HepG2 (cell line): ENCODE data around the gene PCOLCE2. TPM values are rescaled to one million over a fixed set of nuclear protein-coding genes. Genes with fewer than 3 reads are reported as not detected.
A peak's percentile ranks its signal among the peaks of the same experiment; 100 is the strongest.

Experiments
- CENPX ChIP-seq: sonication (generic); formaldehyde crosslinking; IDR thresholded peaks from 2 replicates; pipeline ENCODE4 v1.9.0; 2021; ENCODE audit warnings: mild to moderate bottlenecking, missing genetic modification reagents, moderate library complexity
- GABPB1 ChIP-seq: IDR thresholded peaks from 2 replicates; pipeline ENCODE4 v1.6.1; 2016; ENCODE audit warnings: mild to moderate bottlenecking, missing genetic modification reagents, moderate library complexity, missing compliant biosample characterization
- JUN ChIP-seq: sonication (generic); formaldehyde crosslinking; IDR thresholded peaks from 2 replicates; pipeline ENCODE4 v1.4.0; 2020; ENCODE audit warnings: mild to moderate bottlenecking, missing genetic modification reagents
- MEF2D ChIP-seq: sonication (generic); formaldehyde crosslinking; IDR thresholded peaks from 2 replicates; pipeline ENCODE4 v1.5.1; 2020; ENCODE audit warnings: mild to moderate bottlenecking, missing genetic modification reagents
- MYNN ChIP-seq: sonication (generic); formaldehyde crosslinking; IDR thresholded peaks from 2 replicates; pipeline ENCODE4 v1.4.0; 2020; ENCODE audit warnings: mild to moderate bottlenecking, low read depth, missing genetic modification reagents
- ONECUT2 ChIP-seq: sonication (generic); formaldehyde crosslinking; IDR thresholded peaks from 2 replicates; pipeline ENCODE4 v1.4.0; 2020; ENCODE audit warnings: missing genetic modification reagents
- SATB2 ChIP-seq: sonication (generic); formaldehyde crosslinking; IDR thresholded peaks from 2 replicates; pipeline ENCODE4 v1.5.0; 2020; ENCODE audit warnings: missing genetic modification reagents
- SIX4 ChIP-seq: sonication (generic); formaldehyde crosslinking; IDR thresholded peaks from 2 replicates; pipeline ENCODE4 v1.4.0; 2020; ENCODE audit warnings: missing genetic modification reagents
- STAT5B ChIP-seq: sonication (generic); formaldehyde crosslinking; IDR thresholded peaks from 2 replicates; pipeline ENCODE4 v1.4.0; 2020; ENCODE audit warnings: missing genetic modification reagents
- ZBTB20 ChIP-seq: sonication (generic); formaldehyde crosslinking; IDR thresholded peaks from 2 replicates; pipeline ENCODE4 v1.8.1; 2023; ENCODE audit warnings: missing genetic modification reagents, low read depth, mild to moderate bottlenecking, borderline replicate concordance
- ZBTB3 ChIP-seq: sonication (generic); formaldehyde crosslinking; IDR thresholded peaks from 2 replicates; pipeline ENCODE4 v1.4.0; 2020; ENCODE audit warnings: low read depth, mild to moderate bottlenecking, moderate library complexity, missing genetic modification reagents, borderline replicate concordance
- ZBTB49 ChIP-seq: sonication (generic); formaldehyde crosslinking; IDR thresholded peaks from 2 replicates; pipeline ENCODE4 v1.4.0; 2020; ENCODE audit warnings: missing genetic modification reagents, borderline replicate concordance
- ZBTB8A ChIP-seq: sonication (generic); formaldehyde crosslinking; IDR thresholded peaks from 2 replicates; pipeline ENCODE4 v1.4.0; 2020; ENCODE audit warnings: mild to moderate bottlenecking, low read depth, missing genetic modification reagents, borderline replicate concordance
- ZNF180 ChIP-seq: sonication (generic); formaldehyde crosslinking; IDR thresholded peaks from 2 replicates; pipeline ENCODE4 v1.4.0; 2020; ENCODE audit warnings: low read depth, missing genetic modification reagents, borderline replicate concordance
- ZNF225 ChIP-seq: sonication (generic); formaldehyde crosslinking; IDR thresholded peaks from 2 replicates; pipeline ENCODE4 v1.4.0; 2020; ENCODE audit warnings: mild to moderate bottlenecking, missing genetic modification reagents
- ZNF274 ChIP-seq: sonication (generic); formaldehyde crosslinking; IDR thresholded peaks from 2 replicates; pipeline ENCODE4 v1.5.1; 2020; ENCODE audit warnings: mild to moderate bottlenecking, missing genetic modification reagents
- ZNF883 ChIP-seq: sonication (generic); formaldehyde crosslinking; IDR thresholded peaks from 2 replicates; pipeline ENCODE4 v1.5.1; 2020; ENCODE audit warnings: mild to moderate bottlenecking, missing genetic modification reagents; ENCODE audit errors: not compliant biosample characterization
- polyA plus RNA-seq, 8 experiments: library from polyadenylated mRNA; depleted of rRNA in 3 of 8; stranded (reverse) in 7 of 8; unstranded in 1 of 8; fragments of >200 nt; fragmentation: Illumina TruSeq in 4 of 8; extraction: Trizol in 4 of 8; gene quantifications; 2 replicates each; pipeline versions ENCODE4 v1.2.1 to v1.2.3, GENCODE V29; 2011 to 2016; ENCODE audit warnings: low read depth in 4 of 8, missing spikeins in 1 of 8, mixed read lengths in 1 of 8; ENCODE audit not compliant: insufficient read depth in 1 of 8
- total RNA-seq, 5 experiments: library from RNA; depleted of rRNA; stranded (reverse); fragments of >200 nt; fragmentation: Illumina TruSeq; extraction: Trizol; gene quantifications; 2 replicates each; pipeline ENCODE4 v1.2.3, GENCODE V29; 2016; ENCODE audit warnings: low read depth in 1 of 5
- TF ChIP-seq, protein P1 (sequence below): sonication (generic); formaldehyde crosslinking; IDR thresholded peaks from 2 replicates; pipeline ENCODE4 v1.4.0; 2020; ENCODE audit warnings: mild to moderate bottlenecking, missing genetic modification reagents
- TF ChIP-seq, protein P2 (sequence below): sonication (generic); formaldehyde crosslinking; IDR thresholded peaks from 2 replicates; pipeline ENCODE4 v1.4.0; 2020; ENCODE audit warnings: missing genetic modification reagents

The PCOLCE2 gene
- total and polyA plus RNA-seq, 2 of the 13 experiments (the other 11 are each of a cell fraction or from before 2014, with no cell fraction given): 0.71 to 2.0 TPM

- TF ChIP-seq, protein P1, sequence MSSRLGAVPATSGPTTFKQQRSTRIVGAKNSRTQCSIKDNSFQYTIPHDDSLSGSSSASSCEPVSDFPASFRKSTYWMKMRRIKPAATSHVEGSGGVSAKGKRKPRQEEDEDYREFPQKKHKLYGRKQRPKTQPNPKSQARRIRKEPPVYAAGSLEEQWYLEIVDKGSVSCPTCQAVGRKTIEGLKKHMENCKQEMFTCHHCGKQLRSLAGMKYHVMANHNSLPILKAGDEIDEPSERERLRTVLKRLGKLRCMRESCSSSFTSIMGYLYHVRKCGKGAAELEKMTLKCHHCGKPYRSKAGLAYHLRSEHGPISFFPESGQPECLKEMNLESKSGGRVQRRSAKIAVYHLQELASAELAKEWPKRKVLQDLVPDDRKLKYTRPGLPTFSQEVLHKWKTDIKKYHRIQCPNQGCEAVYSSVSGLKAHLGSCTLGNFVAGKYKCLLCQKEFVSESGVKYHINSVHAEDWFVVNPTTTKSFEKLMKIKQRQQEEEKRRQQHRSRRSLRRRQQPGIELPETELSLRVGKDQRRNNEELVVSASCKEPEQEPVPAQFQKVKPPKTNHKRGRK: no peak
- TF ChIP-seq GABPB1 (peak; percentile 53; the same call in 1 of the 2 replicates), ZBTB3 (CRISPR knock-in tag) (no peak), SATB2 (CRISPR knock-in tag) (peak; percentile 28; the same call in 1 of the 2 replicates), ZNF883 (CRISPR knock-in tag) (peak; percentile 24), ZBTB20 (no peak), JUN (0 out of 2 replicates have a peak, but pooled peaks have one; percentile 8), CENPX (CRISPR knock-in tag) (no peak), ZBTB49 (CRISPR knock-in tag) (no peak), SIX4 (CRISPR knock-in tag) (no peak), STAT5B (CRISPR knock-in tag) (no peak), ZNF274 (CRISPR knock-in tag) (no peak), MEF2D (CRISPR knock-in tag) (no peak), ZBTB8A (CRISPR knock-in tag) (no peak), ZNF180 (CRISPR knock-in tag) (no peak), MYNN (no peak), ONECUT2 (CRISPR knock-in tag) (no peak), ZNF225 (CRISPR knock-in tag) (peak; percentile 63; the same call in 1 of the 2 replicates)
- TF ChIP-seq, protein P2, sequence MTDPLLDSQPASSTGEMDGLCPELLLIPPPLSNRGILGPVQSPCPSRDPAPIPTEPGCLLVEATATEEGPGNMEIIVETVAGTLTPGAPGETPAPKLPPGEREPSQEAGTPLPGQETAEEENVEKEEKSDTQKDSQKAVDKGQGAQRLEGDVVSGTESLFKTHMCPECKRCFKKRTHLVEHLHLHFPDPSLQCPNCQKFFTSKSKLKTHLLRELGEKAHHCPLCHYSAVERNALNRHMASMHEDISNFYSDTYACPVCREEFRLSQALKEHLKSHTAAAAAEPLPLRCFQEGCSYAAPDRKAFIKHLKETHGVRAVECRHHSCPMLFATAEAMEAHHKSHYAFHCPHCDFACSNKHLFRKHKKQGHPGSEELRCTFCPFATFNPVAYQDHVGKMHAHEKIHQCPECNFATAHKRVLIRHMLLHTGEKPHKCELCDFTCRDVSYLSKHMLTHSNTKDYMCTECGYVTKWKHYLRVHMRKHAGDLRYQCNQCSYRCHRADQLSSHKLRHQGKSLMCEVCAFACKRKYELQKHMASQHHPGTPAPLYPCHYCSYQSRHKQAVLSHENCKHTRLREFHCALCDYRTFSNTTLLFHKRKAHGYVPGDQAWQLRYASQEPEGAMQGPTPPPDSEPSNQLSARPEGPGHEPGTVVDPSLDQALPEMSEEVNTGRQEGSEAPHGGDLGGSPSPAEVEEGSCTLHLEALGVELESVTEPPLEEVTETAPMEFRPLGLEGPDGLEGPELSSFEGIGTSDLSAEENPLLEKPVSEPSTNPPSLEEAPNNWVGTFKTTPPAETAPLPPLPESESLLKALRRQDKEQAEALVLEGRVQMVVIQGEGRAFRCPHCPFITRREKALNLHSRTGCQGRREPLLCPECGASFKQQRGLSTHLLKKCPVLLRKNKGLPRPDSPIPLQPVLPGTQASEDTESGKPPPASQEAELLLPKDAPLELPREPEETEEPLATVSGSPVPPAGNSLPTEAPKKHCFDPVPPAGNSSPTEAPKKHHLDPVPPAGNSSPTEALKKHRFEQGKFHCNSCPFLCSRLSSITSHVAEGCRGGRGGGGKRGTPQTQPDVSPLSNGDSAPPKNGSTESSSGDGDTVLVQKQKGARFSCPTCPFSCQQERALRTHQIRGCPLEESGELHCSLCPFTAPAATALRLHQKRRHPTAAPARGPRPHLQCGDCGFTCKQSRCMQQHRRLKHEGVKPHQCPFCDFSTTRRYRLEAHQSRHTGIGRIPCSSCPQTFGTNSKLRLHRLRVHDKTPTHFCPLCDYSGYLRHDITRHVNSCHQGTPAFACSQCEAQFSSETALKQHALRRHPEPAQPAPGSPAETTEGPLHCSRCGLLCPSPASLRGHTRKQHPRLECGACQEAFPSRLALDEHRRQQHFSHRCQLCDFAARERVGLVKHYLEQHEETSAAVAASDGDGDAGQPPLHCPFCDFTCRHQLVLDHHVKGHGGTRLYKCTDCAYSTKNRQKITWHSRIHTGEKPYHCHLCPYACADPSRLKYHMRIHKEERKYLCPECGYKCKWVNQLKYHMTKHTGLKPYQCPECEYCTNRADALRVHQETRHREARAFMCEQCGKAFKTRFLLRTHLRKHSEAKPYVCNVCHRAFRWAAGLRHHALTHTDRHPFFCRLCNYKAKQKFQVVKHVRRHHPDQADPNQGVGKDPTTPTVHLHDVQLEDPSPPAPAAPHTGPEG: peak; percentile 61; the same call in 1 of the 2 replicates
These were observed at the start of gene PCOLCE2 (continued) for GRCh38 chr3:142888481-142889211.
